MM.1S (cell line): ENCODE data around the gene FOXP4.

ENCODE experiments used
- DNase-seq: peaks from one replicate; pipeline ENCODE4 v3.0.0-alpha.2; 2015
- H2AFZ ChIP-seq: fragments of 300-600 bp; sonication (generic); 2 replicates; pipeline ENCODE4 v1.6.0; 2016; ENCODE audit warnings: antibody characterized with exemption, low read length
- H3F3A ChIP-seq: fragments of 300-600 bp; sonication (generic); 2 replicates; pipeline ENCODE4 v1.6.1; 2016; ENCODE audit warnings: mild to moderate bottlenecking, antibody characterized with exemption, low read length, moderate library complexity, mixed read lengths; ENCODE audit not compliant: insufficient read depth
- H3K27ac ChIP-seq: fragments of 300-600 bp; sonication (generic); 2 replicates; pipeline ENCODE4 v1.5.1; 2016; ENCODE audit warnings: mild to moderate bottlenecking, low read length
- H3K27me3 ChIP-seq: fragments of 300-600 bp; sonication (generic); replicated peaks from 2 replicates; pipeline ENCODE4 v1.6.0; 2016; ENCODE audit warnings: low read length; ENCODE audit not compliant: insufficient read depth
- H3K36me3 ChIP-seq: fragments of 300-600 bp; sonication (generic); replicated peaks from 2 replicates; pipeline ENCODE4 v1.6.1; 2016; ENCODE audit warnings: mild to moderate bottlenecking, low read length, mixed read lengths; ENCODE audit not compliant: insufficient read depth
- H3K4me1 ChIP-seq: fragments of 300-600 bp; sonication (generic); 2 replicates; pipeline ENCODE4 v1.6.1; 2016; ENCODE audit warnings: low read length, mixed read lengths
- H3K4me2 ChIP-seq: fragments of 300-600 bp; sonication (generic); 2 replicates; pipeline ENCODE4 v1.6.0; 2016; ENCODE audit warnings: low read depth, low read length
- H3K4me3 ChIP-seq: fragments of 300-600 bp; sonication (generic); 2 replicates; pipeline ENCODE4 v1.5.1; 2016; ENCODE audit warnings: low read length, mixed read lengths
- H3K79me2 ChIP-seq: fragments of 300-600 bp; sonication (generic); 2 replicates; pipeline ENCODE4 v1.6.1; 2016; ENCODE audit warnings: mixed run types, low read length, mixed read lengths
- H3K9ac ChIP-seq: fragments of 300-600 bp; sonication (generic); 2 replicates; pipeline ENCODE4 v1.6.1; 2016; ENCODE audit warnings: low read length, mixed read lengths
- H3K9me2 ChIP-seq: fragments of 300-600 bp; sonication (generic); replicated peaks from 2 replicates; pipeline ENCODE4 v1.6.1; 2016; ENCODE audit warnings: mild to moderate bottlenecking, low read length, mixed read lengths; ENCODE audit not compliant: insufficient read depth
- H3K9me3 ChIP-seq: fragments of 300-600 bp; sonication (generic); replicated peaks from 2 replicates; pipeline ENCODE4 v1.6.1; 2016; ENCODE audit warnings: mild to moderate bottlenecking, low read length, mixed read lengths; ENCODE audit not compliant: insufficient read depth
- H4K20me1 ChIP-seq: fragments of 300-600 bp; sonication (generic); 2 replicates; pipeline ENCODE4 v1.6.1; 2016; ENCODE audit warnings: mild to moderate bottlenecking, low read length, moderate library complexity, mixed read lengths; ENCODE audit not compliant: insufficient read depth
- CTCF ChIP-seq: fragments of 300-600 bp; sonication (generic); IDR thresholded peaks from 2 replicates; pipeline ENCODE4 v1.5.1; 2016; ENCODE audit warnings: antibody characterized with exemption, low read length, mixed read lengths
- EZH2 ChIP-seq: fragments of 300-600 bp; sonication (generic); optimal IDR thresholded peaks from 2 replicates; pipeline ENCODE3; 2017; ENCODE audit warnings: low read depth, mild to moderate bottlenecking, antibody characterized with exemption, low read length, mixed read lengths
- EZH2phosphoT487 ChIP-seq: fragments of 300-600 bp; sonication (generic); IDR thresholded peaks from 2 replicates; pipeline ENCODE4 v1.6.1; 2018; ENCODE audit warnings: antibody characterized with exemption, low read length

The FOXP4 gene

DNA sequence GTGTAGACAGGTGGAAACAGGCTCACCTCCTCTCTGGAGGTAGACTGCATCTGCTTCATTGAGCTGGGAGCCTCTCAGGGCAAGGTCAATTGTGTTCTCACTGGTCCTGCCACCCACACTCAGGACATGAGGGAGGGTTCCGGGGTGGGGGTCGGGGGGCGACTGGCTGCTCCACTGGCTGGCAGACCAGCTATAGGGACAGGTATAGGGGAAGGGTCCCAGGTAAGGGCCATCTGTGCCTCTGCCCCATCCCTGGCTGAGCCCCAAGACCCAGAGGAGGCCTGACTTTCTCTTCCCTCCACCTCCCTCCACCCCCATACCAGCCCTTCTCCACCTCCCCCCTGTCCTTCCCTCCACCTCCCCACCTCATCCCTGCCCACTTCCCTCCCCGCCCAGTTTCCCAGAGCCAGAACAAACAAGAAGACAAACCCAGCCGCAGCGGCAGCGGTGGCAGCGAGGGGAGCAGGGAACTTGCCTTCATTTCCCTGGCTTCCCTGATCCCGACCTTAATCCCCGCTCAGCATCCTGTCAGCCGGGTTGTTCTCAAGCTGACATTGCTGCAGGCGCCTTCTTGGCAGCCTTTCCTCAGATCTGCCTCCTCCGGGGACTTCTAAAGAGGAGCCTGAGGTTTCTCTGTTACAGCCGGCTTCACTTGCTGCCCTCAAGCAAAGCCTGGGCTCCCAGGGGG is 18.3 kb upstream of the FOXP4 start:
- no peaks in the 10 kb centered on the region for H3K9me2 ChIP-seq
- no peak overlapping the region for H3K9ac ChIP-seq
- no peak for TF ChIP-seq EZH2phosphoT487
- no peak for TF ChIP-seq CTCF
- no peak for TF ChIP-seq EZH2
- H3K9me3 ChIP-seq: no peaks in the 10 kb centered on the region
- peaks cover 11% of the 10 kb centered on the region; the same call in 1 of the 2 replicates for H3F3A ChIP-seq
- H3K36me3 ChIP-seq: no peaks in the 10 kb centered on the region
- no peak overlapping the region for H3K4me2 ChIP-seq
- H4K20me1 ChIP-seq: 0 out of 2 replicates have a peak, but pooled peaks cover 3% of the 10 kb centered on the region
- peaks cover 15% of the 10 kb centered on the region for H3K4me1 ChIP-seq
- H3K27me3 ChIP-seq: peaks cover 88% of the 10 kb centered on the region
- no peak overlapping the region for H3K4me3 ChIP-seq
- no peak overlapping the region for H2AFZ ChIP-seq
- no peak overlapping the region for H3K27ac ChIP-seq
- DNase-seq: no peak
- no peaks in the 10 kb centered on the region for H3K79me2 ChIP-seq

DNA sequence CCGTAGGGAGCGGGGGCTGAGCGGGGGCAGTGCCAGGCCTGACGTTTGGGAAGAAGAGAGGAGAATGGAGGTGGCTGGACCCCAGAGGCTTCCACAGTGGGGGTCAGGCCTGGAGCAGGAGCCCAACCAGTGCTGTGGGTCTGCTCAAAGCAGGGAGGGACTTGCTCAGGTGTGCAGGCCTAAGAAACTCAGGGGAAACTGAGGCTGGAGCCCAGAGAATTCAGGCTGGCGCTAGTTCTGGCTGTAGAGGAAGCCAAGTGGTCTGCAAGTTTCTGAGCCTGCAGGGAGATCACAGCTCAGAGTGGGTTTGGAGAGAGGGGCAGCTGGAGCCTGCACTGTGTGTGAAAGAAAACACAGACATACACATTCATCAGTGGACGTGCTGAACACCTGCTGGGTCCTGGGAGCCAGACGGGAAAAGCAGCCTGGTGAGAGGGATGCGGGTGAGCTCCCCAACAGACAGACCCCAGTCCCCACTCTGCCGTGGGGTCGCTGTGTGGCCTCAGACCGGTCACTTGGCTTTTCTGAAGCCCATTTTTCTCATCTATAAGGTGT is 17.7 kb upstream of the FOXP4 start:
- Histone ChIP-seq H3K79me2 (no peaks in the 10 kb centered on the region), H3K4me2 (no peak overlapping the region), H3K27ac (no peak overlapping the region), H3K27me3 (peaks cover 88% of the 10 kb centered on the region), H3F3A (peaks cover 11% of the 10 kb centered on the region; the same call in 1 of the 2 replicates), H3K36me3 (no peaks in the 10 kb centered on the region), H4K20me1 (0 out of 2 replicates have a peak, but pooled peaks cover 3% of the 10 kb centered on the region), H3K9me3 (no peaks in the 10 kb centered on the region), H2AFZ (no peak overlapping the region), H3K9me2 (no peaks in the 10 kb centered on the region), H3K9ac (no peak overlapping the region), H3K4me3 (no peak overlapping the region), H3K4me1 (peaks cover 15% of the 10 kb centered on the region)
- no peak for TF ChIP-seq CTCF
- no peak for TF ChIP-seq EZH2phosphoT487
- TF ChIP-seq EZH2: no peak
- no peak for DNase-seq

DNA sequence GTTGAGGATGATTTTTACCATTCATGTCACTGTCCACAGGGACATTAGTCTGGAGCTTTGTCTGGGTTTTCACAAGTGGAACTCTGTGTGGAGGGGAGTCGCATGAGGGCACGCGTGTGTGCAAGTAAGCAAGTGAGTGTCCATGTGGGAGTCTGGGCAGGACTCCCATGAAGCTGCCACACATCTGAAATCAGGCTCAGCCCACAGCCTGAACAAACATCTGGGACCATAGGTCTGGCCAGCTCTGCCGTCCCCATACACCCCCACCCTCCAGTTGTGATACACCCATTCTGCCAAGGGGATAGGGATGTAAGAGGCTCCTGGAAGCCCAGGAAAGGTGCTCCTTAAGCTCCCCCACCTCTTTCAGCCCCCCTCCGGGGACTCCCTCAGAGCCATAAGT is 17.1 kb upstream of the FOXP4 start:
- no peak for TF ChIP-seq EZH2phosphoT487
- TF ChIP-seq CTCF: no peak
- no peak for TF ChIP-seq EZH2
- H3K79me2 ChIP-seq: no peaks in the 10 kb centered on the region
- H2AFZ ChIP-seq: no peak overlapping the region
- peaks cover 15% of the 10 kb centered on the region for H3K4me1 ChIP-seq
- DNase-seq: no peak
- H3K4me2 ChIP-seq: no peak overlapping the region
- H3K9me2 ChIP-seq: no peaks in the 10 kb centered on the region
- H4K20me1 ChIP-seq: 0 out of 2 replicates have a peak, but pooled peaks cover 3% of the 10 kb centered on the region
- no peak overlapping the region for H3K27ac ChIP-seq
- peaks cover 11% of the 10 kb centered on the region; the same call in 1 of the 2 replicates for H3F3A ChIP-seq
- no peak overlapping the region for H3K4me3 ChIP-seq
- no peaks in the 10 kb centered on the region for H3K9me3 ChIP-seq
- no peak overlapping the region for H3K9ac ChIP-seq
- no peaks in the 10 kb centered on the region for H3K36me3 ChIP-seq
- H3K27me3 ChIP-seq: peaks cover 88% of the 10 kb centered on the region
